HepG2 (cell line): ENCODE measurements around the gene RNF175. TPM values are rescaled to one million over a fixed set of nuclear protein-coding genes. Genes with fewer than 3 reads are reported as not detected.

Source experiments
- ATAC-seq: fragments of 200-7000 bp; cut with Tn5 transposase; 3 replicates; pipeline ENCODE4 v1.9.1; 2020; ENCODE audit warnings: mild to moderate bottlenecking, moderate library complexity
- Bru-seq: library from RNA; stranded (reverse); fragments of 400-500 nt; gene quantifications from one replicate; lab custom pipeline; 2021; lab: Mats Ljungman, UMichigan
- BruChase-seq, 2 experiments: library from RNA; stranded (reverse); fragments of 400-500 nt; gene quantifications; one replicate each; lab custom pipeline; 2021; lab: Mats Ljungman, UMichigan
- BruUV-seq: library from RNA; stranded (reverse); fragments of 400-500 nt; replicated peaks from 2 replicates; lab custom pipeline; 2021; lab: Mats Ljungman, UMichigan
- CTCF ChIA-PET: fragments of 300-600 bp; formaldehyde crosslinking; extraction: SDS; loops from one replicate; lab custom pipeline; 2021; ENCODE audit warnings: low total read pairs, inconsistent platforms, low intra/inter-chr PET ratio; lab: Yijun Ruan, JAX
- POLR2A ChIA-PET: fragments of 350-600 bp; sonication (Branson Sonifier 250); formaldehyde crosslinking; loops from one replicate; lab custom pipeline; 2020; ENCODE audit warnings: antibody characterized with exemption, inconsistent platforms; lab: Yijun Ruan, JAX
- DNase-seq: peaks from one replicate; pipeline ENCODE4 v3.0.0-alpha.2; 2015; ENCODE audit warnings: low spot score
- FAIRE-seq: peaks from 3 replicates; lab custom pipeline; 2011; peaks lifted over from hg19 to GRCh38; lab: Jason Lieb, UNC
- H2AFZ ChIP-seq: one replicate; pipeline ENCODE4 v1.6.1; 2011; ENCODE audit warnings: low read length, inconsistent platforms
- H3K27ac ChIP-seq: fragments of 300-600 bp; 3 replicates; pipeline ENCODE4 v1.8.0; 2011; ENCODE audit warnings: mixed run types, mild to moderate bottlenecking, mixed read lengths, low read length, inconsistent platforms; ENCODE audit not compliant: insufficient read depth; ENCODE audit errors: extremely low read length
- H3K27me3 ChIP-seq, 2 experiments: fragments of 200-600 bp in 1 of 2; 2 replicates in 1 of 2; 3 replicates in 1 of 2; pipeline versions ENCODE4 v1.6.0 to v1.8.0; 2011; ENCODE audit warnings: low read length in 2 of 2, mild to moderate bottlenecking in 2 of 2, moderate library complexity in 2 of 2, inconsistent platforms in 1 of 2; ENCODE audit not compliant: insufficient read depth in 2 of 2, control insufficient read depth in 1 of 2
- H3K36me3 ChIP-seq, 2 experiments: fragments of 200-600 bp in 1 of 2; replicated peaks in 1 of 2; 2 replicates in 1 of 2; 3 replicates in 1 of 2; pipeline versions ENCODE4 v1.5.1 to v1.8.0; 2011; ENCODE audit warnings: low read length in 2 of 2, inconsistent platforms in 1 of 2; ENCODE audit not compliant: insufficient read depth in 2 of 2, control insufficient read depth in 1 of 2
- H3K4me1 ChIP-seq: 2 replicates; pipeline ENCODE4 v1.5.1; 2012; ENCODE audit warnings: low read length, inconsistent platforms; ENCODE audit not compliant: insufficient read depth
- H3K4me2 ChIP-seq: 2 replicates; pipeline ENCODE4 v1.6.0; 2011; ENCODE audit warnings: low read depth, low read length, inconsistent platforms
- H3K4me3 ChIP-seq, 3 experiments: fragments of 200-600 bp in 1 of 3; sonication (generic), shearing (Covaris generic) in 1 of 3; replicated peaks in 1 of 3; 2 replicates each; pipeline ENCODE4 v1.5.1; 2011 to 2016; ENCODE audit warnings: low read length in 3 of 3, inconsistent platforms in 2 of 3, low read depth in 2 of 3, mild to moderate bottlenecking in 2 of 3, control low read depth in 1 of 3, mixed read lengths in 1 of 3; ENCODE audit not compliant: insufficient read depth in 1 of 3
- H3K79me2 ChIP-seq: one replicate; pipeline ENCODE4 v1.6.1; 2011; ENCODE audit warnings: low read length, inconsistent platforms; ENCODE audit not compliant: insufficient read depth
- H3K9ac ChIP-seq: 2 replicates; pipeline ENCODE4 v1.6.0; 2011; ENCODE audit warnings: mild to moderate bottlenecking, low read depth, low read length, inconsistent platforms; ENCODE audit not compliant: insufficient read depth
- H3K9me3 ChIP-seq: 2 replicates; pipeline ENCODE4 v1.5.1; 2012; ENCODE audit warnings: mild to moderate bottlenecking, low read length
- H4K20me1 ChIP-seq: 2 replicates; pipeline ENCODE4 v1.6.0; 2011; ENCODE audit warnings: inconsistent platforms, mild to moderate bottlenecking, low read length, moderate library complexity; ENCODE audit not compliant: insufficient read depth
- ATF6 ChIP-seq: sonication (generic); formaldehyde crosslinking; conservative IDR thresholded peaks from 2 replicates; pipeline ENCODE4 v1.4.0; 2020; ENCODE audit warnings: missing genetic modification reagents
- CBFB ChIP-seq: sonication (generic); formaldehyde crosslinking; IDR thresholded peaks from 2 replicates; pipeline ENCODE4 v1.4.0; 2020; ENCODE audit warnings: missing genetic modification reagents
- RFXANK ChIP-seq: IDR thresholded peaks from 2 replicates; pipeline ENCODE4 v1.6.1; 2016
- SALL1 ChIP-seq: sonication (generic); formaldehyde crosslinking; IDR thresholded peaks from 2 replicates; pipeline ENCODE4 v1.8.0; 2022; ENCODE audit warnings: mild to moderate bottlenecking, missing genetic modification reagents
- ZBTB4 ChIP-seq: sonication (generic); formaldehyde crosslinking; IDR thresholded peaks from 2 replicates; pipeline ENCODE4 v1.4.0; 2020; ENCODE audit warnings: missing genetic modification reagents, mild to moderate bottlenecking, borderline replicate concordance
- ZNF335 ChIP-seq: sonication (generic); formaldehyde crosslinking; IDR thresholded peaks from 2 replicates; pipeline ENCODE4 v1.4.0; 2020; ENCODE audit warnings: missing genetic modification reagents
- ZNF674 ChIP-seq: sonication (generic); formaldehyde crosslinking; IDR thresholded peaks from 2 replicates; pipeline ENCODE4 v1.5.0; 2020; ENCODE audit warnings: low read depth, mild to moderate bottlenecking, missing genetic modification reagents
- ZNF788 ChIP-seq: sonication (generic); formaldehyde crosslinking; IDR thresholded peaks from 2 replicates; pipeline ENCODE4 v1.5.0; 2020; ENCODE audit warnings: mild to moderate bottlenecking, missing genetic modification reagents, borderline replicate concordance
- ZNF800 ChIP-seq: sonication (generic); formaldehyde crosslinking; IDR thresholded peaks from 2 replicates; pipeline ENCODE4 v1.4.0; 2020; ENCODE audit warnings: missing genetic modification reagents
- ZSCAN12 ChIP-seq: sonication (generic); formaldehyde crosslinking; IDR thresholded peaks from 2 replicates; pipeline ENCODE4 v1.9.0; 2021; ENCODE audit warnings: mild to moderate bottlenecking, missing genetic modification reagents
- ZSCAN22 ChIP-seq: sonication (generic); formaldehyde crosslinking; IDR thresholded peaks from 2 replicates; pipeline ENCODE4 v1.4.0; 2020; ENCODE audit warnings: mild to moderate bottlenecking, missing genetic modification reagents
- ZZZ3 ChIP-seq: sonication (generic); formaldehyde crosslinking; IDR thresholded peaks from 2 replicates; pipeline ENCODE4 v1.4.0; 2020; ENCODE audit warnings: missing genetic modification reagents, mild to moderate bottlenecking, borderline replicate concordance
- WGBS: methylation state at CpG from one replicate; pipeline ENCODE4 v1.1.6; 2017; ENCODE audit warnings: low lambda C conversion rate; 5-methylcytosine and 5-hydroxymethylcytosine counted together
- in situ Hi-C: cut with HindIII; loops from 2 replicates; pipeline ENCODE4 v1.10.0; 2017; ENCODE audit warnings: low pct_unique_long_range_greater_than_20kb; ENCODE audit not compliant: extremely low pct_ligation_motif_present
- intact Hi-C: fragments of 100-400 bp; cut with micrococcal nuclease; formaldehyde crosslinking; loops from one replicate; pipeline ENCODE4 v1.10.0; 2022; ENCODE audit not compliant: unreplicated experiment
- long read RNA-seq, 2 experiments: library from RNA in 1 of 2; library from polyadenylated mRNA in 1 of 2; stranded (forward) in 1 of 2; unstranded in 1 of 2; transcript quantifications; one replicate each; pipeline ENCODE4 v2.0.0, GENCODE V29; 2019 to 2022
- polyA minus RNA-seq, 3 experiments: library from RNA; depleted of rRNA, polyadenylated mRNA; stranded (reverse); fragments of >200 nt; gene quantifications; 2 replicates each; pipeline ENCODE4 v1.2.3, GENCODE V29; 2011; ENCODE audit warnings: low replicate concordance in 1 of 3
- polyA plus RNA-seq, 8 experiments: library from polyadenylated mRNA; depleted of rRNA in 3 of 8; stranded (reverse) in 7 of 8; unstranded in 1 of 8; fragments of >200 nt; fragmentation: Illumina TruSeq in 4 of 8; extraction: Trizol in 4 of 8; gene quantifications; 2 replicates each; pipeline versions ENCODE4 v1.2.1 to v1.2.3, GENCODE V29; 2011 to 2016; ENCODE audit warnings: low read depth in 4 of 8, missing spikeins in 1 of 8, mixed read lengths in 1 of 8; ENCODE audit not compliant: insufficient read depth in 1 of 8
- total RNA-seq, 5 experiments: library from RNA; depleted of rRNA; stranded (reverse); fragments of >200 nt; fragmentation: Illumina TruSeq; extraction: Trizol; gene quantifications; 2 replicates each; pipeline ENCODE4 v1.2.3, GENCODE V29; 2016; ENCODE audit warnings: low read depth in 1 of 5

Gene RNF175
- not detected in 2 replicates for total RNA-seq (2016; rRNA removed; fragmentation: Illumina TruSeq; extraction: Trizol)
- total RNA-seq (2016; cell fraction: cytosol; rRNA removed; fragmentation: Illumina TruSeq; extraction: Trizol; ENCODE audit: low read depth): not detected in 2 replicates
- total RNA-seq (2016; cell fraction: insoluble cytoplasmic fraction; rRNA removed; fragmentation: Illumina TruSeq; extraction: Trizol): not detected in 2 replicates
- total RNA-seq (2016; cell fraction: membrane; rRNA removed; fragmentation: Illumina TruSeq; extraction: Trizol): not detected in 2 replicates
- not detected in 2 replicates for total RNA-seq (2016; cell fraction: nucleus; rRNA removed; fragmentation: Illumina TruSeq; extraction: Trizol)
- not detected in 2 replicates for polyA plus RNA-seq (2011; rRNA removed)
- polyA plus RNA-seq (2011; cell fraction: cytosol; rRNA removed): not detected in 2 replicates
- polyA plus RNA-seq (2011; cell fraction: nucleus; rRNA removed): not detected in 2 replicates
- not detected in 2 replicates for polyA plus RNA-seq (2012)
- not detected in 2 replicates for polyA plus RNA-seq (2016; cell fraction: cytosol; fragmentation: Illumina TruSeq; extraction: Trizol; ENCODE audit: low read depth)
- not detected in 2 replicates for polyA plus RNA-seq (2016; cell fraction: insoluble cytoplasmic fraction; fragmentation: Illumina TruSeq; extraction: Trizol; ENCODE audit: low read depth)
- not detected in 2 replicates for polyA plus RNA-seq (2016; cell fraction: membrane; fragmentation: Illumina TruSeq; extraction: Trizol; ENCODE audit: low read depth)
- not detected in 2 replicates for polyA plus RNA-seq (2016; cell fraction: nucleus; fragmentation: Illumina TruSeq; extraction: Trizol; ENCODE audit: insufficient read depth, low read depth)
- not detected in 2 replicates for polyA minus RNA-seq (2011; rRNA and poly(A)+ RNA removed; ENCODE audit: low replicate concordance)
- not detected in 2 replicates for polyA minus RNA-seq (2011; cell fraction: cytosol; rRNA and poly(A)+ RNA removed)
- polyA minus RNA-seq (2011; cell fraction: nucleus; rRNA and poly(A)+ RNA removed): not detected in 2 replicates
- Bru-seq, nascent RNA: not detected
- BruChase-seq, experiment 1, labeled RNA remaining after a 6-hour chase: not detected
- not detected for BruChase-seq, experiment 2, labeled RNA remaining after a 2-hour chase
- long read RNA-seq, experiment 1: 0 reads
- long read RNA-seq, experiment 2: 0 reads

GRCh38 chr4:153759407-153760316 is at the start of gene RNF175:
Gene RNF175 (minus strand): TSS chr4:153760024. CDS start chr4:153759862, 162 bp downstream.
- H3K9ac ChIP-seq: no peak within 1 kb of the TSS
- DNase-seq: no peak
- no peak within 1 kb of the TSS for H2AFZ ChIP-seq
- in situ Hi-C loops: no loop called here
- no peak within 1 kb of the TSS for H3K27ac ChIP-seq
- ATAC-seq: no peak
- WGBS: 57% methylated on average over 43 of the region's 76 CpGs
- no peaks in the 10 kb centered on the region for H3K36me3 ChIP-seq
- H3K4me1 ChIP-seq: no peaks in the 10 kb centered on the region
- peaks cover 0 to 14% of the 10 kb centered on the region in 2 experiments; a peak in 1 of 5 replicates for H3K27me3 ChIP-seq
- no peaks in the 10 kb centered on the region for H4K20me1 ChIP-seq
- no peak within 1 kb of the TSS for H3K4me2 ChIP-seq
- intact Hi-C loops: no loop called here
- ChIA-PET CTCF (no interaction called here), POLR2A (no interaction called here)
- FAIRE-seq: no peak
- no peaks in the 10 kb centered on the region for H3K9me3 ChIP-seq
- H3K79me2 ChIP-seq: no peaks in the 10 kb centered on the region
- no peak within 1 kb of the TSS for H3K4me3 ChIP-seq
- no TSS peak for BruUV-seq
- no peak for TF ChIP-seq ZSCAN22 (CRISPR knock-in tag)
- no peak for TF ChIP-seq ZNF674 (CRISPR knock-in tag)
- no peak for TF ChIP-seq SALL1
- TF ChIP-seq ZBTB4: no peak
- no peak for TF ChIP-seq CBFB (CRISPR knock-in tag)
- TF ChIP-seq RFXANK (CRISPR knock-in tag): no peak
- no peak for TF ChIP-seq ZSCAN12
- no peak for TF ChIP-seq ZNF800 (CRISPR knock-in tag)
- no peak for TF ChIP-seq ZZZ3
- no peak for TF ChIP-seq ZNF335 (CRISPR knock-in tag)
- TF ChIP-seq ATF6 (CRISPR knock-in tag): no peak
- no peak for TF ChIP-seq ZNF788 (CRISPR knock-in tag)
